ENCODE measurements around the gene GMEB1.

GRCh38 chr1:28750330-28750729 is 81.7 kb downstream of the GMEB1 start:
- TF ChIP-seq CTCF (IDR thresholded peaks at IDR 0.05), result no peak
- no peak for TF ChIP-seq EP300 (IDR thresholded peaks at IDR 0.05)
- no peak for TF ChIP-seq REST (IDR thresholded peaks at IDR 0.05)

Data from A549 (cell line).